Left ventricle myocardium inferior (tissue), 1 donor: Measurements from ENCODE around the gene STPG1. TPM values are rescaled to one million over a fixed set of nuclear protein-coding genes. Genes with fewer than 3 reads are reported as not detected.
"Not testable (repeated sequence)": the region's sequence is repeated elsewhere in the genome, so short reads cannot be mapped to it uniquely, and the experiment has no call there.

Source experiments
- DNase-seq: peaks from one replicate; pipeline ENCODE4 v3.0.0-alpha.2; 2020
- H3K27ac ChIP-seq: fragments of 200-600 bp; replicated peaks from 2 replicates; pipeline ENCODE4 v1.8.0; 2021
- H3K27me3 ChIP-seq: fragments of 200-600 bp; 2 replicates; pipeline ENCODE4 v1.8.0; 2021; ENCODE audit warnings: low read depth
- H3K36me3 ChIP-seq: fragments of 200-600 bp; 2 replicates; pipeline ENCODE4 v1.8.0; 2021
- H3K4me1 ChIP-seq: fragments of 200-600 bp; 2 replicates; pipeline ENCODE4 v1.8.0; 2021
- H3K4me3 ChIP-seq: fragments of 200-600 bp; 2 replicates; pipeline ENCODE4 v1.8.0; 2021; ENCODE audit warnings: mild to moderate bottlenecking, moderate library complexity
- H3K9me3 ChIP-seq: fragments of 200-600 bp; replicated peaks from 2 replicates; pipeline ENCODE4 v1.8.0; 2021
- intact Hi-C: fragments of 100-400 bp; cut with micrococcal nuclease; formaldehyde crosslinking; loops from one replicate; pipeline ENCODE4 v1.11.0; 2022
- total RNA-seq: library from RNA; stranded (reverse); fragmentation: NEBNext Ultra II Directional; extraction: Animal tissue kit (Norgen Biotek cat#: 25700); gene quantifications from one replicate; pipeline ENCODE4 v1.2.1, GENCODE V29; 2021
- TF ChIP-seq, protein P1 (sequence below): fragments of 200-600 bp; IDR thresholded peaks from 2 replicates; pipeline ENCODE4 v1.8.0; 2021; ENCODE audit warnings: antibody characterized with exemption, mild to moderate bottlenecking, borderline replicate concordance
- donor health status: DM: no; HTN: yes; CAD: no; lungs with severe emphysema.

The STPG1 gene
- total RNA-seq, 1 donor from 2014 or later, result 4.9 TPM

GRCh38 chr1:24452922-24453485 lies 39.4 kb upstream of the STPG1 start:
- TF ChIP-seq, protein P1, sequence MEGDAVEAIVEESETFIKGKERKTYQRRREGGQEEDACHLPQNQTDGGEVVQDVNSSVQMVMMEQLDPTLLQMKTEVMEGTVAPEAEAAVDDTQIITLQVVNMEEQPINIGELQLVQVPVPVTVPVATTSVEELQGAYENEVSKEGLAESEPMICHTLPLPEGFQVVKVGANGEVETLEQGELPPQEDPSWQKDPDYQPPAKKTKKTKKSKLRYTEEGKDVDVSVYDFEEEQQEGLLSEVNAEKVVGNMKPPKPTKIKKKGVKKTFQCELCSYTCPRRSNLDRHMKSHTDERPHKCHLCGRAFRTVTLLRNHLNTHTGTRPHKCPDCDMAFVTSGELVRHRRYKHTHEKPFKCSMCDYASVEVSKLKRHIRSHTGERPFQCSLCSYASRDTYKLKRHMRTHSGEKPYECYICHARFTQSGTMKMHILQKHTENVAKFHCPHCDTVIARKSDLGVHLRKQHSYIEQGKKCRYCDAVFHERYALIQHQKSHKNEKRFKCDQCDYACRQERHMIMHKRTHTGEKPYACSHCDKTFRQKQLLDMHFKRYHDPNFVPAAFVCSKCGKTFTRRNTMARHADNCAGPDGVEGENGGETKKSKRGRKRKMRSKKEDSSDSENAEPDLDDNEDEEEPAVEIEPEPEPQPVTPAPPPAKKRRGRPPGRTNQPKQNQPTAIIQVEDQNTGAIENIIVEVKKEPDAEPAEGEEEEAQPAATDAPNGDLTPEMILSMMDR, result no peak
- Histone ChIP-seq H3K36me3 (peaks cover 85% of the 10 kb centered on the region), H3K4me3 (no peak overlapping the region), H3K9me3 (no peaks in the 10 kb centered on the region), H3K4me1 (no peaks in the 10 kb centered on the region), H3K27ac (no peak overlapping the region), H3K27me3 (no peaks in the 10 kb centered on the region)
- DNase-seq, result no peak
- intact Hi-C loops, result no loop called here

DNA sequence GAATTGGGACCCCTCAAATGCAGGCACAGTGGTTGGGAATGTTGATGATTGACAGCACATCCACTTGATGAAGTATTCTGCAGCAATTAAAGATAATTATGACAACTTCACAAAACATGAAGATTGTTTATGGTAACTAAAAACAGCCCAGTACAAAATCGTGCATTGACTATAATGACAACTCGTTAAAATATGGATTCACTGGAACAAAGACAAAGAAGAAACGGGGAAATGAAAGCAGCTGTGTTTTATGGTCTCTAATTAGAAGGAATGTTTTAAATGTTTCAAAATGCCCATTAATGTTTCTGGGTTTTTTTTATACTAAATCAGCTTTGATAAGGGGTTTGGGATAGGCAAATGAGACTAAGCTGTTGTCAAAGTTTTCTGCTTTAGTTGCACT lies 38.2 kb upstream of the STPG1 start:
- Histone ChIP-seq H3K27ac (no peak overlapping the region), H3K4me3 (no peak overlapping the region), H3K9me3 (no peaks in the 10 kb centered on the region), H3K4me1 (no peaks in the 10 kb centered on the region), H3K36me3 (peaks cover 75% of the 10 kb centered on the region), H3K27me3 (no peaks in the 10 kb centered on the region)
- intact Hi-C loops, result no loop called here
- TF ChIP-seq, protein P1, result no peak
- DNase-seq, result no peak

GRCh38 chr1:24450857-24451397 lies 37.3 kb upstream of the STPG1 start:
- H3K9me3 ChIP-seq, result no peaks in the 10 kb centered on the region
- no peaks in the 10 kb centered on the region for H3K27me3 ChIP-seq
- TF ChIP-seq, protein P1, result no peak
- DNase-seq, result no peak
- H3K36me3 ChIP-seq, result peaks cover 70% of the 10 kb centered on the region
- H3K4me1 ChIP-seq, result no peaks in the 10 kb centered on the region
- intact Hi-C loops, result no loop called here
- H3K4me3 ChIP-seq, result no peak overlapping the region
- no peak overlapping the region for H3K27ac ChIP-seq

DNA sequence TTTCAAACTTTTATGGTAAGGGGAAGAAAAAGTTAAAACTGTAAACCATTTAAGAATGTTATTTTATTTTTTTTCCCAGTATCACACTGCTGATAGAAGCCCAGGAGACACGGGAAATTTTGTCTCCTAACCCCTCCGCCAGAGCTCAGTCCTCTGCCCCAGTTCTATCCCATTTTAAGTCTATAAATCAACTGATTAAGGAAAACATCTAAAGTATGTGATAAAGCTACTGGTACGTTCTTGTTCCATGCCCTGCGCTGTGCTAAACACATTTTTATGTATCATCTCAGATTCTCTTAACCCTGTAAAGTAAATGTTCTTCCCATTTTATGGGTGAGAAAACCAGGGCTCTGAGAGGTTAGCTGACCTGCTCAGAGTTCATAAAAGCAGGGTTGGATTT lies 36.7 kb upstream of the STPG1 start:
- H3K36me3 ChIP-seq, result peaks cover 64% of the 10 kb centered on the region
- no peak for DNase-seq
- TF ChIP-seq, protein P1, result no peak
- H3K4me1 ChIP-seq, result no peaks in the 10 kb centered on the region
- H3K4me3 ChIP-seq, result no peak overlapping the region
- no peaks in the 10 kb centered on the region for H3K9me3 ChIP-seq
- no peaks in the 10 kb centered on the region for H3K27me3 ChIP-seq
- H3K27ac ChIP-seq, result no peak overlapping the region
- intact Hi-C loops, result no loop called here

- H3K9me3 ChIP-seq, DNase-seq, H3K27me3 ChIP-seq, H3K4me3 ChIP-seq, intact Hi-C loops, H3K27ac ChIP-seq: not testable (repeated sequence)
- H3K4me1 ChIP-seq, result peaks cover 24% of the 10 kb centered on the region
- peaks cover 37% of the 10 kb centered on the region for H3K36me3 ChIP-seq
Observed at GRCh38 chr1:24446446-24446845, 32.9 kb upstream of the STPG1 start.

- peaks cover 14% of the 10 kb centered on the region for H3K36me3 ChIP-seq
- TF ChIP-seq, protein P1, result no peak
- DNase-seq, result no peak
- H3K4me1 ChIP-seq, result peaks cover 33% of the 10 kb centered on the region
- H3K27me3 ChIP-seq, result no peaks in the 10 kb centered on the region
- intact Hi-C loops, result no loop called here
- H3K9me3 ChIP-seq, result no peaks in the 10 kb centered on the region
- H3K4me3 ChIP-seq, result no peak overlapping the region
- peak overlapping the region; percentile 38 for H3K27ac ChIP-seq
Observed at GRCh38 chr1:24443241-24443656, 29.7 kb upstream of the STPG1 start.
